Activated CD8-positive, alpha-beta memory T cell treated with anti-CD3 and anti-CD28 coated beads, Interleukin-2, amount 10 ng/mL, durations not matched to agents 7 days and 5 days (primary cell): Measurements from ENCODE around the gene CLEC4M. TPM values are rescaled to one million over a fixed set of nuclear protein-coding genes. Genes with fewer than 3 reads are reported as not detected.

ENCODE experiments used
- ATAC-seq: fragments of 150-1000 bp; cut with Tn5 transposase; one replicate; pipeline ENCODE4 v1.10.0; 2021; ENCODE audit warnings: moderate library complexity
- CTCF ChIA-PET: fragments of 350-600 bp; sonication (Branson Sonifier 250); formaldehyde crosslinking; loops from one replicate; lab custom pipeline; 2021; ENCODE audit warnings: antibody characterized with exemption; lab: Charles Lee
- DNase-seq: peaks from one replicate; pipeline ENCODE4 v3.0.0-alpha.2; 2020
- H3K27ac Mint-ChIP-seq: one replicate; pipeline ENCODE4 v1.8.0; 2021; ENCODE audit warnings: mild to moderate bottlenecking, mixed read lengths
- H3K27me3 Mint-ChIP-seq: one replicate; pipeline ENCODE4 v1.8.0; 2021; ENCODE audit warnings: mixed read lengths
- H3K36me3 Mint-ChIP-seq: one replicate; pipeline ENCODE4 v1.8.0; 2021; ENCODE audit warnings: mild to moderate bottlenecking, mixed read lengths
- H3K4me1 Mint-ChIP-seq: one replicate; pipeline ENCODE4 v1.8.0; 2021; ENCODE audit warnings: mixed read lengths
- H3K4me3 Mint-ChIP-seq: one replicate; pipeline ENCODE4 v1.8.0; 2021; ENCODE audit warnings: mild to moderate bottlenecking, moderate library complexity, mixed read lengths
- H3K9me3 Mint-ChIP-seq: one replicate; pipeline ENCODE4 v1.8.0; 2022; ENCODE audit warnings: low read depth, mixed read lengths
- total RNA-seq, 2 experiments: library from RNA; stranded (reverse); gene quantifications; one replicate each; pipeline ENCODE4 v1.2.3, GENCODE V29; 2021

Gene CLEC4M
- total RNA-seq, 2 experiments from 2014 or later, result not detected

- ATAC-seq (no peak), DNase-seq (no peak)
- peaks cover 41% of the 10 kb centered on the region for H3K27me3 Mint-ChIP-seq
- no peaks in the 10 kb centered on the region for H3K4me1 Mint-ChIP-seq
- H3K4me3 Mint-ChIP-seq, result no peak overlapping the region
- H3K9me3 Mint-ChIP-seq, result no peaks in the 10 kb centered on the region
- no peak overlapping the region for H3K27ac Mint-ChIP-seq
- CTCF ChIA-PET, result no interaction called here
- no peaks in the 10 kb centered on the region for H3K36me3 Mint-ChIP-seq
These were observed 28.5 kb upstream of the CLEC4M start for GRCh38 chr19:7734220-7735203.

DNA sequence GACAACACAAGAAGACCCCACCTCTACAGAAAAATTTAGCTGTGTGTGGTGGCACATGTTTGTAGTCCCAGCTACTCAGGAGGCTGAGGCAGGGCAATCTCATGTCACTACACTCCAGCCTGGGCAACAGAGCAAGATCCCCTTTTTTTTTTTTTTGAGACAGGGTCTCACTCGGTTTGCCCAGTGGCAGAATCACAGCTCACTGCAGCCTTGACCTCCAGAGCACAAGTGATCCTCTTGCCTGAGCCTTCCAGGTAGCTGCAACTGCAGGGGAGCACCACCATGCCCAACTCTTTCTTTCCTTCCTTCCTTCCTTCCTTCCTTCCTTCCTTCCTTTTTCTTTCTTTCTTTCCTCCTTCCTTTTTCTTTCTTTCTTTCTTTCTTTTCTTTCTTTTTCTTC is 26.9 kb upstream of the CLEC4M start:
- ATAC-seq, result no peak
- no peaks in the 10 kb centered on the region for H3K4me1 Mint-ChIP-seq
- H3K27me3 Mint-ChIP-seq, result peaks cover 36% of the 10 kb centered on the region
- H3K36me3 Mint-ChIP-seq, result no peaks in the 10 kb centered on the region
- no peak overlapping the region for H3K4me3 Mint-ChIP-seq
- no peaks in the 10 kb centered on the region for H3K9me3 Mint-ChIP-seq
- CTCF ChIA-PET, result no interaction called here
- no peak for DNase-seq
- H3K27ac Mint-ChIP-seq, result no peak overlapping the region

DNA sequence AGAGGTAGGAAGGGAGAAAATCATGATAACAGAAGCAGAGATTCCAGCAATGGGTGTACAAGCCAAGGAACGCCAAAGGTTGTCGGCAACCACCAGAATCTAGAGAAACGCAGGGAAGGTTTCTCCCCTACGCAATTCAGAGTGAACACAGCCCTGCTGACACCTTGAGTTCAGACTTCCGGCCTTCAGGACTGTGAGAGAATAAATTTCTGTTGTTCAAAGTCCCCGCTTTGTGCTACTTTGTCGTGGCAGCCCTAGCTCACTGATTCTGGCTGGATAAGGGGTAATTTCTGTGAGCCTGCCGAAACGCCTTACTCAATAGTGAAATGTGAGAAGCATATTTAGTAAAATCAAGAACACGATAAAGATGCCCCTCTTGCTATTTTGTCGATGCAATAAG is 25.8 kb upstream of the CLEC4M start:
- DNase-seq, result no peak
- Mint-ChIP-seq H3K9me3 (no peaks in the 10 kb centered on the region), H3K36me3 (no peaks in the 10 kb centered on the region), H3K4me3 (no peak overlapping the region), H3K27me3 (peaks cover 32% of the 10 kb centered on the region), H3K27ac (no peak overlapping the region), H3K4me1 (no peaks in the 10 kb centered on the region)
- no peak for ATAC-seq
- CTCF ChIA-PET, result no interaction called here

DNA sequence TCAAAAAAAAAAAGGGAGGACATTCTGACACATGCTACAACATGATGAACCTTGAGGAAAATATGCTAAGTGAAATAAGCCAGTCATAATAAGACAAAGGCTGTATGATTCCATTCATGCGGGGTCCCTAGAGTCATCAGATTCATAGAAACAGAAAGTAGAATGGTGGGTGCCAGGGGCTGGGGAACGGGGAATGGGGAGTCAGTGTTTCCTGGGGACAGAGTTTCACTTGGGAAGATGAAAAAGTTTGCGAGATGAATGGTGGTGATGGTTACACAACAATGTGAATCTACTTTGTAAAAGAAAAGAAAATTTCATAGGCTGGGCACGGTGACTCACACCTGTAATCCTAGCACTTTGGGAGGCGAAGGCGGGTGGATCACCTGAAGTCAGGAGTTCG is 25.0 kb upstream of the CLEC4M start:
- DNase-seq (no peak), ATAC-seq (no peak)
- Mint-ChIP-seq H3K4me1 (no peaks in the 10 kb centered on the region), H3K9me3 (no peaks in the 10 kb centered on the region), H3K36me3 (no peaks in the 10 kb centered on the region), H3K4me3 (no peak overlapping the region), H3K27me3 (peaks cover 32% of the 10 kb centered on the region), H3K27ac (no peak overlapping the region)
- CTCF ChIA-PET, result no interaction called here

DNA sequence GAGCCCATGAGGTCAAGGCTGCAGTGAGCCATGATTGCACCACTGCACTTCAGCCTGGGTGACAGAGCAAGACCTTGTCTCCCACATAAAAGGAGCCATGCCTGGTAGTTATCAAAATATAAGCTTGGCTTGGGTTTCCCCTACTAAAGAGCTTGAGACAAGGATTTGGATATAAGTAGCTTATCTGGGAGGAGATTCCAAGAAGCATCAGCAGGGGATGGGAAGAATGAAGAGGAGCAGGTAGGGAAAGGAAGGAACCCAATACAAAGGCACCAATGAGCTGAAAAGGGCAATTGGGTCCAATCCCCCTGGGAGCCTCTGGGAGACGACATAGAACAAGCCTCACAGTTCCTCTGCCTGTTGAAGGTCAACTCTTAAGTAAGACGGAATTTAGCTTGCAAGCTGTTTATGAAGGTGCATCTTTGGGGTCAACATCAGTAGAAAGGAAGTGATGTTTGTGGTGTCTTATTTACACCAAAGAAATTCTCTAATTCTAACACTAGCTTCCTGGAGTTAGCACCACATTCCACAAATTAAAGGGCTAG is 23.8 kb upstream of the CLEC4M start:
- Mint-ChIP-seq H3K27me3 (peaks cover 33% of the 10 kb centered on the region), H3K4me1 (no peaks in the 10 kb centered on the region), H3K27ac (no peak overlapping the region), H3K4me3 (no peak overlapping the region), H3K9me3 (no peaks in the 10 kb centered on the region), H3K36me3 (no peaks in the 10 kb centered on the region)
- DNase-seq (no peak), ATAC-seq (no peak)
- CTCF ChIA-PET, result interaction anchor here (0.5 kb wide), 1 partner anchor 1965 kb away, joined by 3 read pairs; no protein-coding TSS in a partner anchor

DNA sequence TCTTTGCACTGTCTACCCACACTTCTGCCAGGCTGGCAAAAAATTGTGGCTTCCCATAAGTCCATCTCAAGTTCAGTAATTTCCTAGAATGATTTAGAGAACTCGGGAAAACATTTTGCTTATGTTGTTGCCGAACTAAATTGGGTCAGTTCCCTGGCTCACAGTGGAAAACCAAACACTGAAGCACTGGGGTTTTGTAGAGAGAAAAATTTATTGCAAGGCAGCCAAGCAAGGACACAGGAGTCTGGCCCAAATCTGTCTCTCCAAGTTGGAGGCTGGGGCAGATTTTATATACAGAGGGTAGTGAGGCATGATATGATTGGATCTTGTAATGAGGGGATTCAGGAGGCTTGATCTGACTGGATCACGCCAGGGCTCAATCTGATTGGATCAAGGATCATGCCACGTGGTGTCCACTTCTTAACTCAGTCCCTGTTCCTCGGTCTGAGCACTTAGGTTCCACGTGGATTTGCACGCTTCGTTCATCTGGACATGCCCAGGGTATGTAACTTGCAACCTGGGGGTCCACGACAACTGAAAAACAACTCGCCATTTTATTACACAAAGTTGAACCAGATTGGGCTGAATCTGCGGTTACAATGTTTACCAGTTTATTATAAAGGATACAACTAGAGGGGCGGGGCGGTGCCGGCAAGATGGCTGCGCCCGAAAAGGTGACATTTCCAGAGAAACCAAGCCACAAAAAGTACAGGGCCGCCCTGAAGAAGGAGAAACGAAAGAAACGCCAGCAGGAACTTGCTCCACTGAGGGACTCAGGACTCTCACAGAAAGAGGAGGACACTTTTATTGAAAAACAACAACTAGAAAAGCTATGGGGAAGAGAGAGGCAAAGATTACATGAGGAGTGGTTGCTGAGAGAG is 23.0 kb upstream of the CLEC4M start:
- DNase-seq, result no peak
- no peaks in the 10 kb centered on the region for H3K36me3 Mint-ChIP-seq
- CTCF ChIA-PET, result interaction anchor here (0.5 kb wide), 1 partner anchor 1966 kb away, joined by 3 read pairs; no protein-coding TSS in a partner anchor

DNA sequence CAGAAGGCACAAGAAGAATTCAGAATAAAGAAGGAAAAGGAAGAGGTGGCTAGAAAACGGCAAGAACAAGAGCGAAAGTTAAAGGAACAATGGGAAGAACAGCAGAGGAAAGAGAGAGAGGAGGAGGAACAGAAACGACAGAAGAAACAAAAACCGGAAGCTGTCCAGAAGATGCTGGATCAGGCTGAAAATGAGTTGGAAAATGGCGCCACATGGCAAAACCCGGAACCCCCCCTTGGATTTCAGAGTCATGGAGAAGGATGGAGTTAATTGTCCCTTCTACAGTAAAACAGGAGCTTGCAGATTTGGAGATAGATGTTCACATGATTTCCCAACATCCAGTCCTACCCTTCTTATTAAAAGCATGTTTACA is 22.4 kb upstream of the CLEC4M start:
- CTCF ChIA-PET, result no interaction called here
- Mint-ChIP-seq H3K9me3 (no peaks in the 10 kb centered on the region), H3K4me3 (no peak overlapping the region), H3K27me3 (peaks cover 30% of the 10 kb centered on the region), H3K4me1 (no peaks in the 10 kb centered on the region), H3K27ac (no peak overlapping the region), H3K36me3 (no peaks in the 10 kb centered on the region)
- ATAC-seq (no peak), DNase-seq (no peak)

More for the DNA sequence above, 23.0 kb upstream of the CLEC4M start:
- H3K4me1 Mint-ChIP-seq, result no peaks in the 10 kb centered on the region
- H3K27me3 Mint-ChIP-seq, result peaks cover 33% of the 10 kb centered on the region
- H3K4me3 Mint-ChIP-seq, result no peak overlapping the region
- H3K27ac Mint-ChIP-seq, result no peak overlapping the region
- no peak for ATAC-seq
- H3K9me3 Mint-ChIP-seq, result no peaks in the 10 kb centered on the region

- Mint-ChIP-seq H3K27ac (no peak overlapping the region), H3K36me3 (no peaks in the 10 kb centered on the region), H3K4me1 (no peaks in the 10 kb centered on the region), H3K9me3 (no peaks in the 10 kb centered on the region), H3K27me3 (peaks cover 19% of the 10 kb centered on the region), H3K4me3 (no peak overlapping the region)
- CTCF ChIA-PET, result no interaction called here
- ATAC-seq (no peak), DNase-seq (no peak)
These were observed 20.5 kb upstream of the CLEC4M start for GRCh38 chr19:7742575-7742974.

DNA sequence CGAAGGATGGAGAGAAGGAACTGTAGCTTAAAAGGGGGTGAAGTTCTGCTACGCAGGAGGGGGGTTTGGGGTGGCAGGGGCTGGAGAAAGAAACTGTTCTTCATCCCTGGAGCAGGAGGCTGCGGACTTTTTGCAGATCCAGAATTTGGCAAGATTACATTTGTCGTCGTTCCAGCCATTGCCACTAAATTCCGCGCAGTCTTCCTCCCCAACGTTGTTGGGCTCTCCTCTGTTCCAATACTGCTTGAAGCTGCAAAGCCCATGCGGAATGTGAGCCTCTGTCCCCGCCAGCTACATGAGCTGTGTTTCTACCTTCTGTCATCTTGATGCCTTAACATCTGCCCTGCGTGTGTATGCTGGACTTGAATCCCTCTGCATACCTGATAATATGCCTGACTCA is 20.1 kb upstream of the CLEC4M start:
- Mint-ChIP-seq H3K9me3 (peaks cover 1% of the 10 kb centered on the region), H3K4me1 (no peaks in the 10 kb centered on the region), H3K27me3 (peaks cover 20% of the 10 kb centered on the region), H3K27ac (no peak overlapping the region), H3K36me3 (no peaks in the 10 kb centered on the region), H3K4me3 (no peak overlapping the region)
- DNase-seq, result no peak
- CTCF ChIA-PET, result no interaction called here
- ATAC-seq, result no peak

- DNase-seq, result no peak
- CTCF ChIA-PET, result no interaction called here
- no peak for ATAC-seq
- H3K36me3 Mint-ChIP-seq, result no peaks in the 10 kb centered on the region
- no peak overlapping the region for H3K27ac Mint-ChIP-seq
- H3K4me3 Mint-ChIP-seq, result no peak overlapping the region
- peaks cover 4% of the 10 kb centered on the region for H3K9me3 Mint-ChIP-seq
- no peaks in the 10 kb centered on the region for H3K4me1 Mint-ChIP-seq
- peaks cover 21% of the 10 kb centered on the region for H3K27me3 Mint-ChIP-seq
These were observed 19.6 kb upstream of the CLEC4M start for GRCh38 chr19:7743425-7743841.

DNA sequence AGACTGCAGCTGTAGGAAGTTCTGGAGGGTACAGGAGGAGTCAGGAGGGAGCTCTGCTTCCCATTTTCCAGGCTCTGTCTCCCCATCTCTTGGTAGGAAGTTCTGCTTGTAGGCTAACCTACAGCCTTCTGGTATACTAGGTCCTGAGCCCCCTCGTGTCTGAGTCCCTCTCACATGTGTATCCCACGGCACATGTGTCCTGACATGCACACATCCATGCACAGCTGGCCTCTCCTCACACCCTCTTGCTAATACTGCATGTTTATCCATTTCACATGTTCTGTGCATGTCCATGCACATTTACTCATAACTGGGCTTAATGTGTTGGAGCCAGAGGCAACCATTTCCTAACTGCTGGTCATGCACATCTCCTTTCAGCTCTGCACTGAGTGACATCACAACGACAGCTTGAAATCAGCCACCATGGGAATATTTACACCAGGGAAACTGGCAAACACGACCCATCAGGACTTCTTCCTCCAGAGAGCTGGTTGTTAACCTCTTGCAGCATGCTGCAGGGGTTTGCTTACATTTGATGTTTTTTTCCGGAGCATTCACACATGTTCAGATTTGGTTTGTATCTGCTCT is 18.8 kb upstream of the CLEC4M start:
- no peak for ATAC-seq
- CTCF ChIA-PET, result no interaction called here
- no peaks in the 10 kb centered on the region for H3K36me3 Mint-ChIP-seq
- no peak for DNase-seq
- H3K4me3 Mint-ChIP-seq, result no peak overlapping the region
- no peaks in the 10 kb centered on the region for H3K4me1 Mint-ChIP-seq
- H3K9me3 Mint-ChIP-seq, result peaks cover 4% of the 10 kb centered on the region
- H3K27me3 Mint-ChIP-seq, result peaks cover 21% of the 10 kb centered on the region
- no peak overlapping the region for H3K27ac Mint-ChIP-seq

GRCh38 chr19:7744871-7745650 is 18.0 kb upstream of the CLEC4M start:
- Mint-ChIP-seq H3K36me3 (no peaks in the 10 kb centered on the region), H3K27ac (no peak overlapping the region), H3K9me3 (peaks cover 4% of the 10 kb centered on the region), H3K4me1 (no peaks in the 10 kb centered on the region), H3K4me3 (no peak overlapping the region), H3K27me3 (peaks cover 21% of the 10 kb centered on the region)
- CTCF ChIA-PET, result no interaction called here
- DNase-seq, result no peak
- no peak for ATAC-seq
